Keratinocyte (primary cell): ENCODE results near the gene EVI5L.

Experiments used
- EZH2 ChIP-seq: IDR thresholded peaks from one replicate; pipeline ENCODE4 v1.6.1; 2012; ENCODE audit warnings: inconsistent platforms, mild to moderate bottlenecking, low read length, moderate library complexity
- TF ChIP-seq, protein P1 (sequence below), 3 experiments: IDR thresholded peaks in 1 of 3; conservative IDR thresholded peaks in 1 of 3; optimal IDR thresholded peaks in 1 of 3; 2 replicates in 2 of 3; 3 replicates in 1 of 3; pipeline versions ENCODE3 to v1.5.1; 2011; ENCODE audit warnings: low read length in 3 of 3, mild to moderate bottlenecking in 3 of 3, moderate library complexity in 2 of 3, control low read depth in 1 of 3, inconsistent platforms in 1 of 3; ENCODE audit not compliant: insufficient read depth in 2 of 3; ENCODE audit errors: extremely low read depth in 1 of 3

DNA sequence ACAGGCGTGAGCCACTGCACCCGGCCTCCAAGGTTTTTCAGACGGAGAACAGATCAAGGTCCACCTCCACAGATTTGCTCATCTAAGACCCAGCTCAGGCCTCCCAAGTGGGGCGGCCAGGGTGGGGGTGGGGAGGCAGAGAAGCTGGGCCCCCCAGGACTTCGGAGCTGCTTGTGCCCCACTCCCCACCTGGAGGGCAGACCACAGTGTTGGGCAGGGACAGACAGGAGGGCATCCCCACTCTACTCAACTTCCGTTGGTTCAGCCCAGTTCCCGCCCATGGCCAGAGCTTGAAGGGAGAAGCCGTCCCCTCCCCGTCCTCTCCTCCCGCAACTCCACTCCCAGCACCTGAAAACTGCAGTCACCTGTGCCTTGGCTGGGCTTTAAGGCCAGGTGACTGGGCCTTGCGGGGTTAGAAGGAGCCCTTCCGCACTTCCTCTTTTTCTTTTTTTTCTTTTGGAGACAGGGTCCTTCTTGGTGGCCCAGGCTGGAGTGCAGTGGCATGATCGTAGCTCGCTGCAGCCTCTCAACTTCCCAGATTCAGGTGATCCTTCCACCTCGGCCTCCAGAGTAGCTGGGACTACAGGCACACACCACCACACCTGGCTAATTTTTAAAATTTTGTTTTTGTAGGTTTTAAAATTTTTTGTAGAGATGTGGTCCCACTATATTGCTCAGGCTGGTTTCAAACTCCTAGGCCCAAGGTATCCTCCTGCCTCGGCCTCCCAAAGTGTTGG, 57.6 kb downstream of the EVI5L start:
- TF ChIP-seq, protein P1, sequence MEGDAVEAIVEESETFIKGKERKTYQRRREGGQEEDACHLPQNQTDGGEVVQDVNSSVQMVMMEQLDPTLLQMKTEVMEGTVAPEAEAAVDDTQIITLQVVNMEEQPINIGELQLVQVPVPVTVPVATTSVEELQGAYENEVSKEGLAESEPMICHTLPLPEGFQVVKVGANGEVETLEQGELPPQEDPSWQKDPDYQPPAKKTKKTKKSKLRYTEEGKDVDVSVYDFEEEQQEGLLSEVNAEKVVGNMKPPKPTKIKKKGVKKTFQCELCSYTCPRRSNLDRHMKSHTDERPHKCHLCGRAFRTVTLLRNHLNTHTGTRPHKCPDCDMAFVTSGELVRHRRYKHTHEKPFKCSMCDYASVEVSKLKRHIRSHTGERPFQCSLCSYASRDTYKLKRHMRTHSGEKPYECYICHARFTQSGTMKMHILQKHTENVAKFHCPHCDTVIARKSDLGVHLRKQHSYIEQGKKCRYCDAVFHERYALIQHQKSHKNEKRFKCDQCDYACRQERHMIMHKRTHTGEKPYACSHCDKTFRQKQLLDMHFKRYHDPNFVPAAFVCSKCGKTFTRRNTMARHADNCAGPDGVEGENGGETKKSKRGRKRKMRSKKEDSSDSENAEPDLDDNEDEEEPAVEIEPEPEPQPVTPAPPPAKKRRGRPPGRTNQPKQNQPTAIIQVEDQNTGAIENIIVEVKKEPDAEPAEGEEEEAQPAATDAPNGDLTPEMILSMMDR (optimal IDR thresholded peaks at IDR 0.05 in 1 of 3, IDR thresholded peaks at IDR 0.05 in 1 of 3, conservative IDR thresholded peaks at IDR 0.05 in 1 of 3; ENCODE audit: extremely low read depth in 1 of 3, insufficient read depth in 2 of 3, low read length in 3 of 3) = no peak
- TF ChIP-seq EZH2 = no peak
